Pulmonary artery endothelial cell (primary cell): Measurements from ENCODE around the gene HINT2. TPM values are rescaled to one million over a fixed set of nuclear protein-coding genes. Genes with fewer than 3 reads are reported as not detected.

Experiments
- DNase-seq: peaks from one replicate; pipeline ENCODE4 v3.0.0-alpha.2; 2011; ENCODE audit warnings: low read depth, low spot score
- total RNA-seq: library from RNA; depleted of rRNA; stranded (reverse); fragments of >200 nt; gene quantifications from 2 replicates; pipeline ENCODE4 v1.2.3, GENCODE V29; 2014

The HINT2 gene
- total RNA-seq, result 23.9 and 24.1 TPM in 2 replicates

DNA sequence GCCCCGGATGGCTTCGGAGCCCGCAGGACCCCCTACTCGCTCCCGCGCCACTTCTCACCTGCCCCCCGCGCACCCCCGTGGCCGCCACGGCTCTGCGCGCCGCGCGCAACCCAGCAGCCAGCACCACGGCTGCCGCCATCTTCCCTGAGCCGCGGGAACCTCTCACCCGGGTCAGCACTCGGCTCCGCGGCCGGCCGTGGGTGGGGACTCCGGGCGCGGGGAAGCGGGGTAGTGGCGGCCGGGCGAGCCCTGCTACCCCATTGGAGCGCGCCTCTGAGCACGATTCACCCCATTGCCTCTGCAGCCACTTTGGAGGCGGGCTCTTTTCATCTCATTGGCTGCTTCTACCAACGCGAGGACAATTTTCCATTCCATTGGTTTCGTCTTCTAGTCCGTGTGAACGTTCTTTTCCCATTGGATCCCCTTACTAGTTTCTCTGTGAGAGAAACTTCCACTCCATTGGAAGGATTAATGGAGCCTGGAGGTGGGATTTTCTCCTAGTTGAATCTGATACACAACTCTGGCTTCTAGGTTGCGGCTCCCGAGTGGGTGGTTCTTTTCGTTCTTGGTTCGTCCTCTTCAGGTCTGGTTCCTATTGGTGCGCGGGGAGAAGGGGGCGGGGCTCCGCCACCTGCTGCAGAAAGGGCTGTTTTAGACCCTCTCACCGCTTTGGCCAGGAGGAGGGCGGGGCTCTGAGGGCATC, at the start of gene HINT2:
Gene HINT2, minus strand, starts transcription at position 202 of the 703 bp plus-strand sequence. Its CDS starts 63 bp downstream, at position 139.
- peak; percentile 98 for DNase-seq

DNA sequence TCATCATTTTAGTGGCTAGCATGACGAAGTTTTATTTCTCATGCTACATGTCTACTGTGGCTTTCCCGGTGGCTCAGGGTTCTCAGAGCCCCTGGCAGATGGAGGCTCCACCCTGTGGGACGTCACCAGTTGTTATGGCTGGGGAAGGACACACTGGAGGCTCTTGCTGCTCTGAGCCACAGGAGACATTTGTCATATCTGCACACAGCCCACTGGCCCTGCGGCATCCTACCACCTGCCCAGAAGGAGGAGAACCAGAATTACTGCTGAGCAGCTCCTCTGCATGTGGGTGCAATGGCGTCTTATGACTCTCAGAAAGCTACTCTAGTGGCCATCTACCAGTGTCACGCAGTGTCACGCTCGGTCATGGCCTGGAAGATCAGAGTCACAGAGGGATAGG, 48.7 kb upstream of the HINT2 start:
- no peak for DNase-seq

DNA sequence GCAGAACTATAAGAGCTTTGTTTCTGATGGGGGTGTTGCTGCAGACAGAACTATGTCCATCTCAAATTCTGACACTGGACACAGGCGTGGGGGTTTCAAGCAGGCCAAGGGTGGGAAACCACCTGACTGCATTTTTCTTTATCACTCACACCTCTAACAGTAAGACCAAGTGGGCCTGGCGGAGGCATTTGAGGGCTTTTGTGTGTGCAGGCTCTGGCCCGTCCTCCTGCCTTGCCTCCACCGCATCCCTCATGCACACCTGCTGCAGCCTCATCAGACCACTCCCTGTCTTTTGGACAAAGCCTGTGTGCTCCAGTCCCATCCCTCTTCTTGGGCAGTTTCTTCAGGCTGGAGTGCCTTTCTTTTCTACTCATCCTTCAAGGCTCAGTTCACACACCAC, 47.5 kb upstream of the HINT2 start:
- no peak for DNase-seq

DNA sequence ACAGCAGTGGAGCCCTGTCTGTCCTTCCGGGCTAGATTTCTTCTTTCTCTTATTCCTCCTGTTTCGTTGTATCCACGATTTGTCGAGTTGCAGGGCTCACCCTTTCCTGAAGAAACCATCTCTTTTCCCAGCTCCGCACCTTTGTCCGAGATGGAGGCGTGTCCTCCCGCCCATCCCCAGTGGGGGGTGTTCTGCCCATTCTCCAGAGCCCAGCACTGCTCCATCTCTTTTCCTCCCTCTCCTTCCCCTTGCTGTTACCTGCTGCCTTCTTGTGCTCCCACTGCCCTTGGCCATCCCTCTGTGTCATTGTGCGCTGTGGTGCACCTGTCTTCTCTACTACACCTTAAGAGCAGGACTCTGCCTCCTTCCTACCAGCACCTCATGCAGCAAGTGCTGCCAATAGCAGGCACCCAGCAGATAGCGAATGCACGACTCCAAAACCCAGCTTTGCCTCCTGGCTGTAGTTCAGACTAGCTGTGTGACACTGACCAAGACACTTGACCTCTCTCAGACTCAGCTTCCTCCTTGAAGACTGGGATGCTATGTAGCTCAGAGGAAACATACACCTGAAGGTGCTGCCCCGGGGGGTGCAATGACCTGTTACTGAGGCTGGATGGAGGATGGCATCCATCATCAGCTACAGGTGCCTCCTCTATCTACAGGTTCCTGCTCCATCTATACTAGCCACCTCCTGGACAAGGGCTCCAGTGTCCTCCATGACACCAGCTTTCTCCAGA, 46.5 kb upstream of the HINT2 start:
- no peak for DNase-seq

DNA sequence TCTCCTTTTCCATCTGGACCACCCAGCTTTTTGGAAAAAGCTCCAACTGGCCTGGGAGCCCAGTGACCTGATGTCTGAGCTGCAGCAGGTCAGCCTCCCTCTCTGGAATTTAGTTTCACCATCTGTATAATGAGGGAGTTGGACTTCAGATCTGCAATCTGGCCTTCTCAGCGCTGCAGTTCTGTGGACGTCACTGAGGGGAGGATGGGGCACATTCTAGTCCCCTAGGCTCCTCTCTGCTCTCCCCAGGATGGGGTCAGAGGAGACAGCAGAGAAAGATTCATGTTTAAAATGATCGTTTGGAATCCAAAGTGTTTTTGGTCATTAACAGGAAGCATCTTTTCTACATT, 45.1 kb upstream of the HINT2 start:
- no peak for DNase-seq

DNA sequence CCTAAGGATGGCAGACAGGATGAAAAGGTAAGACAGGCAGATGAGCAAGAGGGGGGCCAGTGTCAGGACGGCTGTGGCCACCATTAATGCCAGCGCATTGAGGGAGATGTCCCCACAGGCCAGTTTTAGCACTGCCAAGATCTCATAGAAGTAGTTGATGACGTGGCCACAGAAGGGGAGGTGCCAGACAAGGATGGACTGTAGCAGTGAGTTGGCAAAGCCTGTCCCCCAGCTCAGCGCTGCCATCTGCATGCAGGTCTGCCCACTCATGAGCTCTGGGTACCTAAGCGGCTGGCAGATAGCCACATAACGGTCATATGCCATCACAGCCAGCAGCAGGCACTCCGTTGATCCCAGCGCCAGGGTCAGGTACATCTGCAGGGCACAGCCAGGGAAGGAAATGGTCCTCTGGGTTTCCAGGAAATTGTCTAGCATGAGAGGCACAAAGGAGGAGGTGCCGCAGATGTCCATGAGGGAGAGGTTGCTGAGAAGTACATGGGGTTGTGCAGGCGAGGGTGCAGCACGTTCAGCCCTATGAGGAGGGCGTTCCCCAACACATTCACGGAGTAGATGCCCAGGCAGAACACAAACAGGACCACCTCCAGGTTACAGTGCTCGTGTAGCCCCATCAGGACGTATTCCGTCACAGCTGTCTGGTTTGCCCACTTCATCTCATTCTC, 44.6 kb upstream of the HINT2 start:
- DNase-seq, result no peak

DNA sequence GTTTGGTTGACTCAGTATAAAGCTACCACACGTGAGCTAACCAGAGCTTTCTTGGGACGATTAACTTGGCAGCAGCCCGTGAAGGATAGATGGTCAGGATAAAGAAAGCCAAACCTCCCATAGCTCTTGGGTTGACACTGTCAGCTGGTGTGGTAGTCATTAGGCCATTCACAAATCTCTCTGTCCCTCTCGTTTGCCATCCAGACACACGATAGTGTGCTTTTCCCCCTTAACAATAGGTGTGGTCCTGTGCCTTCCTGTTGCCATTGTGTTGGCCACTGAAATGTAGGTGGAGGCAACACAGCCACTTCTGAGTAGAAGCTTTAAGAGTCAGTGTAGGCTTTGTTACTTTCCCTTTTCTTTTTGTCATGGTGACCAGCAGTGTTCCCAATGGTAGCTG, 43.6 kb upstream of the HINT2 start:
- DNase-seq, result no peak

DNA sequence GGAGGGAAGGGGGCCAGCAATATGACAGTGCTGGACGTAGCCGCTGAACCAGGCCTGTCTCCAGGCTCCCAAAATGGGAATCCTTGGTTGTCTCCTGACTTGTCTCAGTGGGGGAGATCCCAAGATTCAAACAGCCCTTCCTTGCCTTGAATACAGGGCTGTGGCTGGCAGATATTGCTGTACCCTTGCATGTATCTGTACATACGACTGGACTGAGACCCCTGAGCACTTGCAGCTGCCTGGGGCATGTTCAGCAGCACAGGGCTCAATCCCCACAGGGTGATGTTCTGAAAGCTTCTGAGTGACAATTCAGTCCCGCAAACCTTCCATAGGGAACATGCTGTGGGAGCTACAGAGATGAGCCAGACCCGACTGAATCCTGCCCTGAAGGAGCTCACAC, 42.0 kb upstream of the HINT2 start:
- DNase-seq, result no peak

DNA sequence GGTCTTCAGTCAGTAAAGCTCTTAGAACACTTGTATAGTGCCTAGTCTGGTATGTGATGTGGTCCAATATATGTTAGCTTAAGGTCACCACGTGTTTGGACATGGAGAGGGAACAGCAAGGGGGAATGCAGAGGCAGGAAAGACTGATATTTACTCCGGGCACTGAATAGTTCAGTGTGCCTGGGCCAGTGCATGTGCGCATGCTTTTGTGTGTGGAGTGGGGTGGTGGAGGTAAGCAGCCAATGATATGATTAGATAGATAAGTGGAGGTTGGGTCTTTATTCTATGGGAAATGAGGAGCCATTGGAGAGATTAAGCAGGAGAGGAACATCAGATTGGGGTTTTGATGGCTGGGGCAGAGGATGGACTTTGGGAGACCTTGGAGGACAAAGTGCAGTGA, 41.4 kb upstream of the HINT2 start:
- no peak for DNase-seq

DNA sequence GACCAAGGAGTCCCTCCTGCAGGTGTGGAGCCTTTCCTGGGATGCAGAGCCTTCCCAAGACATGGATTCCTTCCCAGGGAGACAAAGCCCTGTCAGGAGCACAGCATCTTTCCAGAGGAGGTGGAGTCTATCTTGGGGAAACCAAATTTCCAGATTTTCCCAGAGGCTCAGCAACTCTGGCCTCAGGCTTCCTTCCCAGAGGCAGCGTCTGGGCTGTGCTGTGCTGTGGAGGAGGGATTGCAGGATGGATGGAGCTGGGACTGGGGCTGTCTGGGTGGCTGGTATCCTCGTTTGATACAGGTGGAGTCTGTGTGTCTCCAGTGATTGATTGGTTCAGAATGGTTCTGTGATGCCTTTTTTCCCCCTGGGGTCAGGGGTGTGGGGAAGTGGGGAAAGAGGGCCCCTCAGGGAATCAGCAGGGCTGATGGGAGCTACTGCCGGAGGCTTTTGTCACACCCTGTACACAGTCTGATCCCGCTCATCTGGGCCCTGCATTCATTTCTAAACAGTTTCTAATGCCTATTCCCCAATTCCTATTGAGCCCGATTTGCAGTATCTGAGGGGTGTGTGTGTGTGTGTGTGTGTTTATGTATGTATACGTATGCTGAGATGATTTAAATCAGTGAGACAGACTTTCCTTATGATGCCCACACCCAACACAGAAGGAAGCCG, 39.4 kb upstream of the HINT2 start:
- DNase-seq, result no peak

DNA sequence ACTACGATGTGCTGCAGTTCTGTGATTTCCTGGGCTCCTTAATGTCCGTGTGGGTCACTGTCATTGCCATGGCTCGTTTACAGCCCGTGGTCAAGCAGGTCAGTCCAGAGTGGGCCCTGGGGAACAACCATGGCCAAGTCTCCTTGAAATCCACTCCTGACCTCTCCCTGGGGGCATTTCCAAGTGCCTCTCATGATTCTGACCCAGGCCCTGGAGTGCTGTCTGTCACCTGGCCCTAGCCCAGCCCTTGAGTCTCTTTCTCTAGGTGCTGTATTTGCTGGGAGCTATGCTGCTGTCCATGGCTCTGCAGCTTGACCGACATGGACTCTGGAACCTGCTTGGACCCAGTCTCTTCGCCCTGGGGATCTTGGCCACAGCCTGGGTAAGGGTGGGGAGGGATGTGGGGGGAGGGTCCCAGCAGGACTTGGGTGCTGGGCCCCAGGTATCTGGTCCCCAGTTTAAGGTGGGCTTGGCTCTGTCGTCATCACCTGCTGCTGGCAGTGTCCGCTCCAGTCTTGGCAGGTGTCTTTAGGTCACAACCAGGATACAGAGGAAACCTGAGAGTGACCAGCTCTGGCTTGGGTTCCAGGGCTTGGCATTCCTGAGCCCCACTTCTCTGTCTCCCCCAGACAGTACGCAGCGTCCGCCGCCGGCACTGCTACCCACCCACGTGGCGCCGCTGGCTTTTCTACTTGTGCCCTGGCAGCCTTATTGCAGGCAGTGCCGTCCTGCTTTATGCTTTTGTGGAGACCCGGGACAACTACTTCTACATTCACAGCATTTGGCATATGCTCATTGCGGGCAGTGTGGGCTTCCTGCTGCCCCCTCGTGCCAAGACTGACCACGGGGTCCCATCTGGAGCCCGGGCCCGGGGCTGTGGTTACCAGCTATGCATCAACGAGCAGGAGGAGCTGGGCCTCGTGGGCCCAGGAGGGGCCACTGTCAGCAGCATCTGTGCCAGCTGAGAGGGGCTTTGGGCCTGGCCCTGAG, 38.3 kb upstream of the HINT2 start:
- no peak for DNase-seq

DNA sequence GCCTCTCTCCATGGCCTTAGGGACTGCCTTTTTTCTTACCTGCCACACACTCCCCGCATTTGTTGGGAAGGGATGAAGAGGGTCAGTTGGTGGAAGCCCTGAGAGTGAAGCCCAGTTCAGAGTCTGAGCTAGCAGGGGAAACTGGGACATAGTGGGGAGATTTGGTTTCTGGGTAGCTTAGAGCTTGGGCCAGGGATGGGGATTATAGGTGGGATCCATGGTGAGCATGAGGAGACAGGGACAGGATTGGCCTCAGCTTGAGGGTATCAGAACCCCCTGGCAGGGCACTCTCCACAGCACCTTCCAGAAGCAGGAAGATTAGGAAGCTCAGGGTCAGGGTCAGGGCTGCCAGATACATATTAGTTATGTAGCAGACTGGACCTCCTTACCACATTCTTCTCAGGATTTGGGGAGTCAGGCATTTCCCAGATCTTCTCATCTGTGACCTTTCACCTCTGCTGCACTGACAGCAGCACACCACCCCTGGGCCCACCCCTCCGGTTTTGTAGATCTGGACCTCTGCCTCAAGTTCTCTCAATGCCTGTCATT, 37.5 kb upstream of the HINT2 start:
- DNase-seq, result no peak

DNA sequence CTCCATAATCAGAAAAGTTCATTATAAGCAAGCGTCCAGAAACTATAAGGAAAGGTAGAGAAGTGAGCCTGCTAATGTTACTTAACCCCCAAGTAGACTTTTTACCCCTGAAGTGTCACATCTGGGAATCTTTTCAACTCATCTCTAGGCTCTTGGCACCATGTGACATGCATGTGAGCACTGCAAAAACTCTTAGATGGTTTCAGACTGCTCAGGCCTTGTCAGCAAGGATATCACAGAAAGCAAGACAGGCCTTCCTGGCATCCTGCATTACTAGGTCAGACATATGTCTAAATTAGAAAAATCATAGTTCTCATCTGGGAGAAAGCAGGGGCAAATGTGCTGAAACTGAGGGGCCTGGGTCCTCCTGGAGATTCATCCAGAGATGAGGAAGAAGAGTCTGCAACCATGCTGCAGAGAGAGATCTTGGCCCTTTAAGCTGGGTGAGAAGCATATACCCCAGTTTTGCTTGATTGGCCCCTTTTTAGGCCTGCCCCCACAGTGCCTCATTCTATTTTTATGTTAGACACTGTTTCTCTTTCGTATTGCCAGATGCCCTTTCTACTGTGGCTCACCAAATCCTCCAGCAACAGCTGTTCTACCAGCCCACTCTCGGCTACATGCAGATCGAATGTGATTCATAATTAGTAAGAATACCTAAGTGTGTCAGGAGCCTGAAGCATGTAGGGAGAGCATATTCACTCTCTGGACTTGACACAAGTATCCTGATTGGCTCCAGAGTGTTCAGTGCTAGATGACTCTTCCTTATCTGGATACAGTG, 33.1 kb upstream of the HINT2 start:
- no peak for DNase-seq

DNA sequence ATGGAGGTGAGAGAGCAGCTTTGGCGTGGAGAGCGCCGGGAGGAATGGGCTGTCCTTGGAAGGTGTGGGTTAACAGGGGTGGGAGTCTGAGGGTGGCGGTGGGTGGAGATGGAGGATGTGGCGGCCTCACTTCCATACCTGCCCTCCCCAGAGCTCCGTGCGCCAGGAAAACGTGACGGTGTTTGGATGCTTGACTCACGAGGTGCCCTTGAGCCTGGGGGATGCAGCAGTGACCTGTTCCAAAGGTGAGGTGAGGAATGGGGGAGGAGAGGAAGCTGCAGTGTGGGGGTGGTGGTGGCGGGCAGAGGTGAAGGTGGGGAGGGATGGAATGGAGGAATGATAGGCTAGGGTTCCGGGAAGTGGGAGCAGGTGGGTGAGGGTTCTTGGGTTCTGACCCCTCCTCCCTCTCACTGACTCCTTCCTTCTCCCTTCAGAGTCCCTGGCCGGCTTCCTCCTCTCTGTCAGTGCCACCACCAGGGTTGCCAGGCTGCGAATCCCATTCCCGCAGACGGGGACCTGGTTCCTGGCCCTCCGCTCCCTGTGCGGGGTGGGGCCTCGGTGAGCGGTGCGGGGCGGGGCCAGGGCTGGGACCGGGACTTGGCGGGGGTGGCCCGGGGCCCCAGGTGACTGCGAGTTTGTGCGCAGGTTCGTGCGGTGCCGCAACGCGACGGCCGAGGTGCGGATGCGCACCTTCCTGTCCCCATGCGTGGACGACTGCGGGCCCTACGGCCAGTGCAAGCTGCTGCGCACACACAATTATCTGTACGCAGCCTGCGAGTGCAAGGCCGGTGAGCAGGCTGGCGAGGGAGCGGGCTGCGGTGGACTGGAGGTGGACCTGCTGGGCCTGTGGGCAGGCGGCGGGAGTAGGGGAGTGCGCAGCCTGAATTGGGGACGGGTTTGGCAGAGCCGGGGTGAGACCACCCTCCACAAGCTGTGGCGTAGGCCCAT, 31.3 kb upstream of the HINT2 start:
- no peak for DNase-seq

DNA sequence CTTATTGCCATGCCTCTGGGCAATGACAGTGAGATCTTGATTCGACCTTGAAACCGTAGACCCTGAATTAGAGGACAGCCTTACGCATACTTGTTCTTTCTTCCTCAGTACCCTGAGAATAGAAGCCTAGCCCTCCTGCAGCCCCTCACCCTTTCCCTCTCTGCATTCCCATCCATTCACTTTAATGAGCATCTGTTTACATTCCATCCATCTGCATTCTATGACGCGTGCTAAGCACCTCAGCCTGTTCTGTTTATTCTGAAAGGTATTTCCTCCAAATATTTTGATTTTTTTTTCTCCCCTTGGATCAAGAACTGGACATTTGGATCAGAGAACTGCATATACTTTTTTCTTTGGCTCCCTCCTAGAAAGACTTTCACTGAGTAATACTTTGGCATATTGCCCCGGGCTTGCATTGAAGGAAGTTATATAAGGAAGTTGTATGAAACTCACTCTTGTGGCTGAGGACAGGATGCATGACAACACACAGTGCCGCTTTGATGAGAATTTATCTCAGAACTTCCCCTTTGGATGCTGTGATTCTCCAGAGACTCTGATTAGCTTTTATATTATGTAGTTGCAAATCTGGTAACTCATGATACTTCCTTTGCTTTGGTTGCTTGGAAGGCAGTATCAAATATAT, 29.9 kb upstream of the HINT2 start:
- peak; percentile 60 for DNase-seq

DNA sequence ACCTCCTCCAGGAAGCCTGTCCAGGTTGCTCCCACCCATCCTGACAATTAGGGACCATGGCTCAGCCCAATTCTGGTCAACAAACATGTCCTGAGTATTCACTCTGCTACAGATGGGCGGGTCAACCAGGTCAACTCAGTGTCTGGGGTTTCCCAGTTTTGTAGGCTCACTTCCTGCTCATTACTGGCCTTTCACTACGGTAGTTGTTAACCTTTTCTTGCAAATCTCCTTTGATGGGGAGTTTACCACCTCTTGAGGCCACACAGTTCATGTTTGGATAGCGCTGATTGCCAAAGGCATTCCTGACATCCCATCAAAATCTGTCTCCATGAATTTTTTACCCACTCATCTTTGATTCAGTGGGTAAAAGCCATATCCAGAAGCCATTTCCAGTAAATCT, 28.0 kb upstream of the HINT2 start:
- DNase-seq, result no peak

DNA sequence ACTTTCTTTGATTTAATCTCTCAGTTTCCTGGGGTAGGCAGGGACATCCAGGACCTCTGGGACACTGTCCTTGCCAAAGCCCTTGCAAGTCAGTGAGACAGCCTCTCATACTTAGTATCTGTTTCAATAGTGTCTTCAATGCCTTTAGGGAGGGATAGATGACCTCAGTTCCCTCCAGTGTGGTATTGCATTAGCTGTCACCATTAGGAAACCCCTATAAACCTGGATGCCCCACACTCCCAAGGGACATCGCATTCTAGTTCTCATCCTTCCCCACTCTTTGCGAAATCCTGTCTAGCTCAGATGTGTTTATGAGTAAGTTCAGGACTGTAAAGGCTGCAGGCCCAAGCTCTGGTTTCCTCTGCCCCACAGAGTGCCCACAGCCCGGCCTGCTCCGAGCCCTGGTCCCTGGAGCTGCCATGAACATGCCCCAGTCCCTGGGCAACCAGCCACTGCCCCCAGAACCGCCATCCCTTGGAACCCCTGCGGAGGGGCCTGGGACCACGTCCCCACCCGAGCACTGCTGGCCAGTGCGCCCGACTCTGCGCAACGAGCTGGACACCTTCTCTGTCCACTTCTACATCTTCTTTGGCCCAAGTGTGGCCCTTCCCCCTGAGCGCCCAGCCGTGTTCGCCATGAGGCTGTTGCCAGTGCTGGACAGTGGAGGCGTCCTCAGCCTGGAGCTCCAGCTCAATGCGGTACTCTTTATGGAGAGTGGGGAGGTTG, 27.3 kb upstream of the HINT2 start:
- DNase-seq, result no peak

DNA sequence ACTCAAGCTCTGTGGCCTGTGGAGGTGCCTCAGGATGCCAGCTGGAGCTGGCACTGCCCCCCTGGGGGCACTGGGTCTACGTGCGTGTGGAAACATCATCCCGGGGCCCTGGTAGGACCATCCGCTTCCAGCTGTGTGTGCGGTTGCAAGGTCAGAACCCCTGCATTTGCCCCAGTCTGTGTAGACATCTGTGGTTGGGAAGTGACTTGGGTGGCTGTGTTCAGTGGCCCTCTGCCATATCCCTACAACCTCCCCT, 26.7 kb upstream of the HINT2 start:
- DNase-seq, result no peak
